GM18505 (cell line): ENCODE data around the gene DACH1.

Experiments
- ATAC-seq: cut with Tn5 transposase; IDR thresholded peaks from one replicate; pipeline ENCODE4 v1.9.1; 2021; ENCODE audit not compliant: unreplicated experiment
- POLR2A ChIP-seq: IDR thresholded peaks from 4 replicates; pipeline ENCODE4 v1.6.1; 2011; ENCODE audit warnings: borderline replicate concordance; ENCODE audit not compliant: insufficient read depth, insufficient read length; ENCODE audit errors: extremely low read depth

DACH1 gene

DNA sequence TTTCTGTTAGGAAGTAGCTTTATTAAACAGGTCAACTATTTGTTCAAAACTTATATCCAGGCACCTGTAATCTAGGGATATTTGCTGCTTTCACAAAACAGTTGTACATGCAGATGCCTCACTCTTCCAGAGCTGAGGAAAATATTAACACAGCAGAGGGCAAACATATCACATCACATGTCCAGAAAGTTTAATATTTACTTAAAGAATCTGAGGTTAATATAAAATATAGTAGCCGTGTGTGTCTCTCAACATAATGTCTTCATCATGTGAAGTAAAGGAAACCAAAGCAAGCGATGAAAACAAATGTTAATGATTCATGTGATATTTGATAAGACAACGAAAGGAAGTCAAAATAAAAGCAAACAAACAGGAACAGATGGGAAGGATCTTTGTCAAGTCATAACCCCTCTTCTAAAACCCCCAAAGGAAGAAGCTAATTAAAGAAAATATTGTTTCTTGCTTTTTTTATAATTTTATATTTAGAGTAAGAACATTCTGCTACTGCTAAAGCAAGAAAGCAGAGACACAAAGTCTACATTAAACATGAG lies 418.8 kb downstream of the DACH1 start:
- no peak for ATAC-seq
- TF ChIP-seq POLR2A: no peak

DNA sequence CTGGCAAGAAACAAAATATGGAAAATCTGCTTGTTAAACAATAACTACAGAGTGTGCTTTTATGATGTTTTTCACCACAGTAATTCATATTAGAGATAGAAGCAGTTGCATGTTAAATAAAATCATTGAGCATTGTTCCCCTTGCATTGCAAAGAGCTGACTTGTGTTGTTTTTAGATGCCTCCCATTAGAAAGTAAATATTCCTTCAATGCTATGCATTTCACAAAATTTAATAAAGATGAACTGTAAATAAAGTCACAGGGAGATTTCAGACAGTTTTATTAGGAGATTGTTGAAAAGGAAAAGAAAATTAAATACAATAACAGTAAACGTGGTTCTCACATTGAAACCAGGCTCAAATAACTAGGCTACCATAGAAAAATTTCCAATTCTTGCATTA lies 429.3 kb downstream of the DACH1 start:
- TF ChIP-seq POLR2A: no peak
- no peak for ATAC-seq

DNA sequence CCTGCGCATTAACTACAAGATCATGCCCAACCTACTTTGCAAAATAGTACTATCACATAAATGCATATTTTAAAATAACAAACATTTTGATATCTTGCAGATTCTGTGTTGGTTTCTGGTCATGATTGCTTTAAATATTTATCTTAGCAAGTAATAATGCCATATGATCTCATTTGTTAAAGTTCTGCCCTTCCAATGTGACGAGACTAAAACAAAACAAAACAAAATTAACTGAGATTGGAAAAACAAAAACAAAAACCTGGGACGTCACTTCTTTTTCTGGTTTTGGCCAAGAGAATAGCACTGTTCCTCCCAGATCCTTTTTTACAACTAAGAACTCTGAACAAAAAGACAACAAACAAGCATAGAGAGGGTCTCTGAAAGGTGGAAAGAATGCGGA lies 436.3 kb downstream of the DACH1 start:
- ATAC-seq: no peak
- no peak for TF ChIP-seq POLR2A

DNA sequence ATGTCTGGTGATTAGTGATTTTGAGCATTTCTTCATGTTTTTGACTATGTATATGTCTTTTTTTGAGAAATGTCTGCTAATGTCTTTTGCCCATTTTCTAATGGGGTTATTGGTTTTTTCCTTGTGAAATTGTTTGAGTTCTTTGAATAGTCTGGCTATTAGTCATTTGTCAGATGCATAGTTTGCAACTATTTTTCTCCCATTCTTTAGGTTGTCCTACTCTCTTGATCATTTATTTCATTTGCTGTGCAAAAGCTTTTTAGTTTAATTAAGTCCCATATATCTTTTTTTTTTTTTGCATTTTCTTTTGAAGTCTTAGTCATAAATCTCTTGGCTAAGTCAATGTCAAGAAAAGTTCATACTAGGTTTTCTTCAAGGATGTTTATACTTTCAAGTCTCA lies 449.8 kb downstream of the DACH1 start:
- no peak for ATAC-seq
- TF ChIP-seq POLR2A: no peak

DNA sequence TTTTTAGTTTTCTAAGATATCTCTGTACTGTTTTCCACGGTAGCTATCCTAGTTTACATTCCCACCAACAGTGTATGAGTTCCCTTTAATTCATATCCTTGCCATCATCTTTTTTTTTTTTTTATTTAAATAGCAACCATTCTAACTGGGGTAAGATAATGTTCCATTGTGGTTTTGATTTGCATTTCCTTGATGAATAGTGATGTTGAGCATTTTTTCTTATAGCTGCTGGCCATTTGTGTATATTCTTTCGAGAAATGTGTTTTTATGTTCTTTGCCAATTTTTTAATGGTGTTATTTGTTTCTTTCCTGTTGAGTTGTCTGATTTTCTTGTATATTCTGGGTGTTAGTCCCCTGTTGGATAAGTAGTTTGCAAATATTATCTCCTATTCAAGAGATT lies 454.8 kb downstream of the DACH1 start:
- no peak for ATAC-seq
- TF ChIP-seq POLR2A: no peak

DNA sequence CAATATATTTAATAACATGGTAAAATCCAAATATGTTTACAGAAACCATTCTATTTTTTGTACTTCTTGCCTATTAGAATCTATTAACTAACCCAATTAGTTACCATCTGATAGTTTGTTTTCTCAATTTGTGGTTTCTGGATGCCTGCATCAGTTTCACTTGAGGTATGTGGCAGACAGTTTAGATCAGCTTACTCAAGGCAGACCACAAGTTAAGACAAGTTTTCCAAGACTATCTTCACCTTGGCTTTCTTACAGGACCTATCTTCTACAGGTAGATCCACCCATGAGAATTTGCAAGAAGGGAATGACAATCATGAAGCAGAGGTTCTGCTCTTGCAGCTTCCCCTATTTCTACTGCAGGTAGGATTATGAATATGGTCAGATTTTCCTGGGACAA lies 458.6 kb downstream of the DACH1 start:
- TF ChIP-seq POLR2A: no peak
- ATAC-seq: no peak

DNA sequence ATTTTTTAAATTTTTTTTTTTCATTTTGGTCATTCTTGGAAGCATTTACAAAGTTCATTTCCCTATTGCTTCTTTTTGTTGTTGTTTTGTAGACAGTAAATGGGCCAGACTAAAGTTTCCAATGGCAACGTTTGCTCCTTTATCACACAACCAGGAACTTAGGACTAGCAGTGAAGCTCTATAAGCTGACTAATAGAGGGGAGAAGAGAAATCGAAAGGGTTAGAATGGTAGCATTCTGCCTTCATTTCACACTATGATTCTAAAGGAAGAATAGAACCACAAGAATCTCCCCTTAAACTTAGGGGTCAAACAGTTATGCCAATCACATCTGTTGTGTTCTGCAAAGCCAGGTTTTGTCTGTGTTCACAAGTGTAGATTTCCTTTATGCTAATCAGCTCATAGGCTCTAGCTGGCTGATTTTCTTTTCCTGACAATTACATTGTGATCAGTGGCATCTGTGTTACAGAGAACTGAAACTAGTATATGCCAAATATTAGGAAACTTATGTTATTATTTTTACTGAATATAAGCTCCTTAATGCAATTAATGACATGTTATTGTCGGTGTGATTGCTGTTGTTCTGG lies 467.3 kb downstream of the DACH1 start:
- no peak for ATAC-seq
- TF ChIP-seq POLR2A: no peak

DNA sequence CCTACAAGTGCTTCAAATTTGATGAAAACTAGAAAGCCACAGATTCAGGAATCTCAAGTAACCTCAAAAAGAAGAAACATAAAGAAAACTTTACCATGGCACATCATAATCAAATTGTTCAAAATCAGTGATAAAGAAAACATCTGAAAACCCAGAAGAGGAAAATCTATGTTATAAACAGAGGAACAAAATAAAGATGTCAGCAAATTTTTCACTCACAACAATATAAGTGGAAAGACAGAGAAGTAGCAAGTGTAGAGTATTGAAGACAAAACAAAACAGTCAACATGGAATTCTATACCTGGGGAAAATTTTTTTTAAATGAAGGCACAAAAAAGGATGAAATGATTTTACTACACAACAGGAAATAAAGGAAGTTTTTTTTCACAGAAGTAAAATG lies 470.9 kb downstream of the DACH1 start:
- ATAC-seq: no peak
- no peak for TF ChIP-seq POLR2A

DNA sequence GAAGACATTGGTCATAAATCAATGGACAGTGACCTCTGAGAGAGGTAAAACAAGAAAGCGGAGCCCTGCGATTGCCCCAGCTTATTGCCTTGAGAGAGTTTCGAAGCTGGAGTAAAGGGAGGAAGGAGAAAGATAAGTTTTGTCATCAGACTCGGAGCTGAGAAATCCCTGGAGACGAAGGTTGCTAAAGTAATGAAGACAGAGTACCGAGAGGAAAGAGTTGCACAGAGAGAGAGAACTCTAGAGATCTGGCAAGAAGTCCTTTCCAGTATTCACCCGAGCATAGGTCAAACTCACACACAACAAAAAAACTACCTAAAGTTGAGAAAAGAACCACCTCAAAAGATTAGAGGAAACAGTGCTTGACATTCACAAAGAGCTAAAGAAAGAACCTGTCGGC lies 472.0 kb downstream of the DACH1 start:
- no peak for ATAC-seq
- no peak for TF ChIP-seq POLR2A

DNA sequence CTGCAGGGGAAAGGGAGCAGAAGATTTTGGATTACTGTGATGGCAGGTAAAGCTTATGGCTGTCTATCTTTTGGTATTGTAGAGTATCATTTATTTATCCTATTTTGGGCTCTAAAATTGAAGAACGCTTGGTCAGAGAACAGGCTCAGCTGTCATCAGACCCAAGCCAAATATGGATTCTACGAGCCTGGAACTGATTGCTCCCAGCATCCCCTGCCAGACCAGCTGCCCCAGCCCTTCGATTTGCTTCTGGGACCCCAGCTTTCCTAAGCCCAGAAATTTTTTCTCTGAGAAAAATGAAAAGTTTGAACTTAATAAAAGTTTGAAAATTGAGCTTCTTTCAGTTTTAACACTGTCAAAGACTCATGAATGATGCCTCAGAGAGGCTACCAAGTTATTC lies 472.8 kb downstream of the DACH1 start:
- no peak for TF ChIP-seq POLR2A

More for the DNA sequence above, 472.8 kb downstream of the DACH1 start:
- ATAC-seq: no peak
